ENCODE measurements around the gene CXCL6.

DNA sequence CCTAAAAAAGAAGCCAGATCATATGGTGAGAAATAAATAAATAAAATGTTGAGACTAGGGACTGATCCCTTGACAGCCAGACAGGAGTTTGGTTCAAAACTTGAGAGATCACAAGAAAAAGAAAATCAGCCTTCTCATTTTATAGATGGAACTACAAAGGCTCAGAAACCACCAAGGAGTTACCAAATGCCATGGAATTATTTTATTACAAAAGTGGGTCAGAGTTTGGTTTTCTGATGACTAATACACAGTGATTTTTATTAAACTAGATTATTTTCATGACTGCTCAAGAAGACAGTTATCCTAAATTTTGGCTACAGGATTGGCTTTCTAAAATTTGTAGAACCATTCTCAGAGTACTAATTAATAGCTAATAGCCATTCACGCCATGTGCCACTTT is 38.9 kb downstream of the CXCL6 start:
- TF ChIP-seq, protein P1, sequence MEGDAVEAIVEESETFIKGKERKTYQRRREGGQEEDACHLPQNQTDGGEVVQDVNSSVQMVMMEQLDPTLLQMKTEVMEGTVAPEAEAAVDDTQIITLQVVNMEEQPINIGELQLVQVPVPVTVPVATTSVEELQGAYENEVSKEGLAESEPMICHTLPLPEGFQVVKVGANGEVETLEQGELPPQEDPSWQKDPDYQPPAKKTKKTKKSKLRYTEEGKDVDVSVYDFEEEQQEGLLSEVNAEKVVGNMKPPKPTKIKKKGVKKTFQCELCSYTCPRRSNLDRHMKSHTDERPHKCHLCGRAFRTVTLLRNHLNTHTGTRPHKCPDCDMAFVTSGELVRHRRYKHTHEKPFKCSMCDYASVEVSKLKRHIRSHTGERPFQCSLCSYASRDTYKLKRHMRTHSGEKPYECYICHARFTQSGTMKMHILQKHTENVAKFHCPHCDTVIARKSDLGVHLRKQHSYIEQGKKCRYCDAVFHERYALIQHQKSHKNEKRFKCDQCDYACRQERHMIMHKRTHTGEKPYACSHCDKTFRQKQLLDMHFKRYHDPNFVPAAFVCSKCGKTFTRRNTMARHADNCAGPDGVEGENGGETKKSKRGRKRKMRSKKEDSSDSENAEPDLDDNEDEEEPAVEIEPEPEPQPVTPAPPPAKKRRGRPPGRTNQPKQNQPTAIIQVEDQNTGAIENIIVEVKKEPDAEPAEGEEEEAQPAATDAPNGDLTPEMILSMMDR (IDR thresholded peaks at IDR 0.05), result no peak
- TF ChIP-seq EP300 (IDR thresholded peaks at IDR 0.05; ENCODE audit: low read depth), result no peak
- TF ChIP-seq POLR2AphosphoS5 (IDR thresholded peaks at IDR 0.05), result no peak

Data from transverse colon (tissue), 4 donors.